H1 (cell line): ENCODE results near the gene PDE8B. TPM values are rescaled to one million over a fixed set of nuclear protein-coding genes. Genes with fewer than 3 reads are reported as not detected.

Experiments used
- CTCF ChIA-PET: fragments of 300-600 bp; sonication (Branson Sonifier 250); formaldehyde crosslinking; loops from one replicate; lab custom pipeline; 2021; ENCODE audit not compliant: partially characterized antibody; lab: Charles Lee
- POLR2A ChIA-PET: fragments of 300-600 bp; sonication (Branson Sonifier 250); formaldehyde crosslinking; loops from one replicate; lab custom pipeline; 2021; ENCODE audit warnings: inconsistent platforms; ENCODE audit not compliant: partially characterized antibody; lab: Charles Lee
- DNase-seq, 2 experiments: peaks; one replicate each; pipeline versions ENCODE4 v3.0.0 to v3.0.0-alpha.2; 2010 to 2022; ENCODE audit warnings: low spot score in 2 of 2, low read depth in 1 of 2, mixed read lengths in 1 of 2
- FAIRE-seq: peaks from 2 replicates; lab custom pipeline; 2011; peaks lifted over from hg19 to GRCh38; lab: Jason Lieb, UNC
- H2AFZ ChIP-seq: 2 replicates; pipeline ENCODE4 v1.8.1; 2012; ENCODE audit warnings: low read length, inconsistent platforms
- H2AK5ac ChIP-seq: 2 replicates; pipeline ENCODE4 v1.6.1; 2013; ENCODE audit warnings: low read depth, low read length
- H2BK120ac ChIP-seq: replicated peaks from 2 replicates; pipeline ENCODE3; 2013; ENCODE audit warnings: low read depth, low read length, inconsistent platforms
- H2BK12ac ChIP-seq: 2 replicates; pipeline ENCODE4 v1.6.1; 2013; ENCODE audit warnings: low read depth, low read length
- H2BK15ac ChIP-seq: 2 replicates; pipeline ENCODE4 v1.6.1; 2013; ENCODE audit warnings: low read length
- H2BK20ac ChIP-seq: 2 replicates; pipeline ENCODE4 v1.6.1; 2013; ENCODE audit warnings: low read length
- H2BK5ac ChIP-seq: 2 replicates; pipeline ENCODE4 v1.6.1; 2013; ENCODE audit warnings: low read depth, low read length
- H3K14ac ChIP-seq: 2 replicates; pipeline ENCODE4 v1.6.1; 2013; ENCODE audit warnings: inconsistent platforms; ENCODE audit not compliant: insufficient read length
- H3K18ac ChIP-seq: 2 replicates; pipeline ENCODE4 v1.6.1; 2013; ENCODE audit warnings: low read length; ENCODE audit errors: extremely low read depth
- H3K23ac ChIP-seq: 2 replicates; pipeline ENCODE4 v1.6.1; 2013; ENCODE audit warnings: inconsistent platforms; ENCODE audit not compliant: insufficient read length
- H3K23me2 ChIP-seq: 2 replicates; pipeline ENCODE4 v1.6.1; 2013; ENCODE audit warnings: low read depth, low read length
- H3K27ac ChIP-seq: 2 replicates; pipeline ENCODE4 v1.6.1; 2011; ENCODE audit warnings: low read depth, low read length, inconsistent platforms
- H3K27me3 ChIP-seq, 4 experiments: replicated peaks in 1 of 4; 1 replicate in 1 of 4; 2 replicates in 3 of 4; pipeline versions ENCODE4 v1.6.1 to v1.8.1; 2011 to 2013; ENCODE audit warnings: low read length in 3 of 4, mild to moderate bottlenecking in 3 of 4, inconsistent platforms in 2 of 4, mixed read lengths in 2 of 4, moderate library complexity in 1 of 4; ENCODE audit not compliant: control insufficient read depth in 3 of 4, insufficient read depth in 3 of 4; ENCODE audit errors: extremely low read depth in 1 of 4
- H3K36me3 ChIP-seq, 4 experiments: 2 replicates each; pipeline versions ENCODE4 v1.6.1 to v1.8.1; 2011 to 2013; ENCODE audit warnings: mild to moderate bottlenecking in 4 of 4, low read length in 3 of 4, moderate library complexity in 2 of 4, control low read depth in 1 of 4, inconsistent platforms in 1 of 4; ENCODE audit not compliant: insufficient read depth in 4 of 4, control insufficient read depth in 2 of 4
- H3K4ac ChIP-seq: replicated peaks from 2 replicates; pipeline ENCODE3; 2013; ENCODE audit warnings: low read length, low read depth, mixed read lengths, inconsistent platforms; ENCODE audit not compliant: insufficient read length
- H3K4me1 ChIP-seq, 4 experiments: replicated peaks in 1 of 4; 1 replicate in 1 of 4; 2 replicates in 3 of 4; pipeline versions ENCODE4 v1.6.1 to v1.8.1; 2011 to 2013; ENCODE audit warnings: low read length in 3 of 4, inconsistent platforms in 2 of 4, mixed read lengths in 1 of 4; ENCODE audit not compliant: insufficient read depth in 4 of 4, control insufficient read depth in 3 of 4
- H3K4me2 ChIP-seq, 2 experiments: 2 replicates each; pipeline versions ENCODE4 v1.6.1 to v1.8.1; 2011 to 2013; ENCODE audit warnings: low read depth in 2 of 2, low read length in 2 of 2, control low read depth in 1 of 2, inconsistent platforms in 1 of 2, mild to moderate bottlenecking in 1 of 2; ENCODE audit not compliant: insufficient read depth in 1 of 2
- H3K4me3 ChIP-seq, 4 experiments: fragments of 200-600, 300-600 bp in 1 of 4; sonication (generic), shearing (Covaris generic), sonication (Bioruptor Twin) in 1 of 4; 2 replicates each; pipeline versions ENCODE4 v1.5.1 to v1.8.1; 2011 to 2016; ENCODE audit warnings: low read length in 4 of 4, low read depth in 3 of 4, control low read depth in 2 of 4, inconsistent platforms in 2 of 4, mild to moderate bottlenecking in 2 of 4, mixed read lengths in 1 of 4, moderate library complexity in 1 of 4; ENCODE audit not compliant: insufficient read depth in 2 of 4; ENCODE audit errors: extremely low read depth in 1 of 4
- H3K56ac ChIP-seq: replicated peaks from 2 replicates; pipeline ENCODE3; 2013; ENCODE audit warnings: low read depth, mild to moderate bottlenecking, mixed read lengths, low read length, inconsistent platforms; ENCODE audit not compliant: insufficient read length
- H3K79me1 ChIP-seq: 2 replicates; pipeline ENCODE4 v1.6.1; 2013; ENCODE audit warnings: low read depth, low read length, control low read depth
- H3K79me2 ChIP-seq, 2 experiments: 2 replicates each; pipeline versions ENCODE4 v1.6.1 to v1.8.1; 2012 to 2013; ENCODE audit warnings: low read length in 2 of 2, mild to moderate bottlenecking in 2 of 2, inconsistent platforms in 1 of 2; ENCODE audit not compliant: insufficient read depth in 2 of 2, control insufficient read depth in 1 of 2
- H3K9ac ChIP-seq, 4 experiments: replicated peaks in 1 of 4; 1 replicate in 1 of 4; 2 replicates in 3 of 4; pipeline versions ENCODE4 v1.6.1 to v1.8.1; 2011 to 2013; ENCODE audit warnings: low read depth in 3 of 4, low read length in 3 of 4, control low read depth in 2 of 4, mild to moderate bottlenecking in 2 of 4, moderate library complexity in 2 of 4, inconsistent platforms in 1 of 4; ENCODE audit errors: extremely low read depth in 1 of 4
- H3K9me3 ChIP-seq, 2 experiments: 2 replicates each; pipeline versions ENCODE4 v1.6.1 to v1.8.1; 2012 to 2013; ENCODE audit warnings: mild to moderate bottlenecking in 2 of 2, moderate library complexity in 2 of 2, control low read depth in 1 of 2, inconsistent platforms in 1 of 2, low read depth in 1 of 2, low read length in 1 of 2, mixed read lengths in 1 of 2; ENCODE audit not compliant: insufficient read depth in 2 of 2
- H4K20me1 ChIP-seq, 2 experiments: replicated peaks in 1 of 2; 2 replicates each; pipeline versions ENCODE3 to v1.8.1; 2011 to 2013; ENCODE audit warnings: inconsistent platforms in 2 of 2, low read length in 2 of 2, mild to moderate bottlenecking in 1 of 2; ENCODE audit not compliant: insufficient read depth in 2 of 2, control insufficient read depth in 1 of 2
- H4K5ac ChIP-seq: 2 replicates; pipeline ENCODE4 v1.6.1; 2013; ENCODE audit warnings: low read length, low read depth, mixed read lengths, inconsistent platforms; ENCODE audit not compliant: insufficient read length
- H4K8ac ChIP-seq: 2 replicates; pipeline ENCODE4 v1.8.0; 2013; ENCODE audit warnings: mild to moderate bottlenecking, moderate library complexity, low read length, inconsistent platforms; ENCODE audit not compliant: insufficient read depth; ENCODE audit errors: extremely low read depth
- H4K91ac ChIP-seq: replicated peaks from 2 replicates; pipeline ENCODE3; 2013; ENCODE audit warnings: low read length, mixed read lengths, inconsistent platforms; ENCODE audit not compliant: insufficient read length
- CEBPB ChIP-seq: IDR thresholded peaks from 2 replicates; pipeline ENCODE4 v1.6.1; 2012; ENCODE audit warnings: low read depth, low read length
- EGR1 ChIP-seq: IDR thresholded peaks from 2 replicates; pipeline ENCODE4 v1.6.1; 2011; ENCODE audit warnings: low read depth, low read length, borderline replicate concordance
- GABPA ChIP-seq: IDR thresholded peaks from 2 replicates; pipeline ENCODE4 v1.6.1; 2011; ENCODE audit warnings: mild to moderate bottlenecking, low read length, moderate library complexity, borderline replicate concordance; ENCODE audit not compliant: insufficient read depth
- RBBP5 ChIP-seq: IDR thresholded peaks from 2 replicates; pipeline ENCODE4 v1.7.1; 2012; ENCODE audit warnings: low read depth, mild to moderate bottlenecking, inconsistent platforms, low read length, moderate library complexity, borderline replicate concordance
- SP4 ChIP-seq: IDR thresholded peaks from 2 replicates; pipeline ENCODE4 v1.6.1; 2012; ENCODE audit warnings: low read length, inconsistent platforms
- TBP ChIP-seq: IDR thresholded peaks from 2 replicates; pipeline ENCODE4 v1.6.1; 2011; ENCODE audit warnings: low read depth, low read length, improper control_type of control experiment
- WGBS, 2 experiments: shearing (Covaris generic) in 1 of 2; methylation state at CpG; one replicate each; pipeline versions ENCODE4 v1.1.6 to v1.1.7; 2013 to 2015; ENCODE audit warnings: low lambda C conversion rate in 2 of 2, mixed read lengths in 2 of 2, inconsistent platforms in 1 of 2, low coverage in 1 of 2, missing lambda C conversion rate in 1 of 2; ENCODE audit not compliant: insufficient replicate concordance in 2 of 2, insufficient coverage in 1 of 2, insufficient read length in 1 of 2; ENCODE audit errors: extremely low coverage in 1 of 2, missing lambda C conversion rate in 1 of 2; 5-methylcytosine and 5-hydroxymethylcytosine counted together
- polyA plus RNA-seq, 7 experiments: library from polyadenylated mRNA; depleted of rRNA in 3 of 7; stranded (reverse) in 5 of 7; unstranded in 2 of 7; fragments of >200 nt in 5 of 7; fragments of 200-250 nt in 2 of 7; gene quantifications; 1 replicate in 5 of 7; 2 replicates in 1 of 7; 4 replicates in 1 of 7; pipeline versions ENCODE4 v1.2.1 to v1.2.3, GENCODE V29; 2011 to 2013; ENCODE audit warnings: missing spikeins in 2 of 7, mixed read lengths in 2 of 7
- total RNA-seq: library from RNA; stranded (reverse); fragmentation: NEBNext Ultra II Directional; extraction: Animal tissue kit (Norgen Biotek cat#: 25700); gene quantifications from 2 replicates; pipeline ENCODE4 v1.2.1, GENCODE V29; 2021
- TF ChIP-seq, protein P1 (sequence below): IDR thresholded peaks from 2 replicates; pipeline ENCODE4 v1.6.1; 2012; ENCODE audit warnings: low read length, inconsistent platforms

PDE8B gene
- total and polyA plus RNA-seq, 2 of the 8 experiments (the other 6 are each of a cell fraction or from before 2014, with no cell fraction given) = 0.32 to 1.1 TPM

- no peak overlapping the region for H3K4ac ChIP-seq
- H3K4me1 ChIP-seq = peaks cover 0 to 2% (median 0%) of the 10 kb centered on the region in 4 experiments; a peak in 1 of 7 replicates
- no peak overlapping the region for H3K23ac ChIP-seq
- H3K9ac ChIP-seq = no peak overlapping the region
- H2BK15ac ChIP-seq = no peak overlapping the region
- no peak overlapping the region for H3K18ac ChIP-seq
- H2BK120ac ChIP-seq = no peak overlapping the region
- no peaks in the 10 kb centered on the region for H3K36me3 ChIP-seq
- H3K56ac ChIP-seq = no peak overlapping the region
- H3K9me3 ChIP-seq = no peaks in the 10 kb centered on the region
- H2BK5ac ChIP-seq = no peak overlapping the region
- H3K79me1 ChIP-seq = no peaks in the 10 kb centered on the region
- no peak overlapping the region for H4K8ac ChIP-seq
- no peak overlapping the region for H3K4me3 ChIP-seq
- 91% methylated on average over 3 of the region's 3 CpGs; no CpG with 5 or more reads in 1 of the 2 experiments for WGBS, 2 experiments
- H4K20me1 ChIP-seq = no peaks in the 10 kb centered on the region
- H2BK20ac ChIP-seq = no peak overlapping the region
- TF ChIP-seq SP4 = no peak
- TF ChIP-seq EGR1 = no peak
- no peak for TF ChIP-seq TBP
- TF ChIP-seq GABPA = no peak
- no peak for TF ChIP-seq CEBPB
- TF ChIP-seq, protein P1, sequence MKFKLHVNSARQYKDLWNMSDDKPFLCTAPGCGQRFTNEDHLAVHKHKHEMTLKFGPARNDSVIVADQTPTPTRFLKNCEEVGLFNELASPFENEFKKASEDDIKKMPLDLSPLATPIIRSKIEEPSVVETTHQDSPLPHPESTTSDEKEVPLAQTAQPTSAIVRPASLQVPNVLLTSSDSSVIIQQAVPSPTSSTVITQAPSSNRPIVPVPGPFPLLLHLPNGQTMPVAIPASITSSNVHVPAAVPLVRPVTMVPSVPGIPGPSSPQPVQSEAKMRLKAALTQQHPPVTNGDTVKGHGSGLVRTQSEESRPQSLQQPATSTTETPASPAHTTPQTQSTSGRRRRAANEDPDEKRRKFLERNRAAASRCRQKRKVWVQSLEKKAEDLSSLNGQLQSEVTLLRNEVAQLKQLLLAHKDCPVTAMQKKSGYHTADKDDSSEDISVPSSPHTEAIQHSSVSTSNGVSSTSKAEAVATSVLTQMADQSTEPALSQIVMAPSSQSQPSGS = no peak
- TF ChIP-seq RBBP5 = no peak
- no peak overlapping the region for H4K91ac ChIP-seq
- H3K27me3 ChIP-seq = no peaks in the 10 kb centered on the region; a peak in 1 of 7 replicates
- H2AFZ ChIP-seq = no peak overlapping the region
- no peak overlapping the region for H4K5ac ChIP-seq
- H3K14ac ChIP-seq = no peak overlapping the region
- H2AK5ac ChIP-seq = no peak overlapping the region
- H3K4me2 ChIP-seq = no peak overlapping the region
- CTCF ChIA-PET = interaction anchor here (0.6 to 1.0 kb wide), 4 partner anchors 13 to 117 kb away, joined by 3 read pairs; no protein-coding TSS in a partner anchor
- no peaks in the 10 kb centered on the region for H3K79me2 ChIP-seq
- POLR2A ChIA-PET = interaction anchor here (1.5 kb wide), 1 partner anchor 12 kb away, joined by 3 read pairs; no protein-coding TSS in a partner anchor
- no peak for DNase-seq
- H2BK12ac ChIP-seq = no peak overlapping the region
- no peaks in the 10 kb centered on the region for H3K23me2 ChIP-seq
- FAIRE-seq = no peak
- H3K27ac ChIP-seq = no peak overlapping the region
Measured at GRCh38 chr5:77251921-77252320, 41.4 kb downstream of the PDE8B start.
